Adrenal gland (tissue), 5 donors: Measurements from ENCODE around the gene C3orf52.

ENCODE experiments used
- POLR2A ChIP-seq, 2 donors: fragments of 450-650 bp; IDR thresholded peaks; one replicate each; pipeline ENCODE4 v1.6.1; 2017; ENCODE audit warnings: antibody characterized with exemption in 2 of 2, mild to moderate bottlenecking in 2 of 2, moderate library complexity in 1 of 2
- TF ChIP-seq, protein P1 (sequence below), 6 experiments: fragments of 450-650 bp in 4 of 6; fragments of 200-600 bp in 2 of 6; sonication (generic) in 1 of 6; IDR thresholded peaks; 1 replicate in 5 of 6; 2 replicates in 1 of 6; pipeline versions ENCODE4 v1.5.1 to v1.8.0; 2016 to 2021; ENCODE audit warnings: antibody characterized with exemption in 6 of 6, mild to moderate bottlenecking in 2 of 6, moderate library complexity in 1 of 6
- donor health status: DM: no; HTN: no; CAD: no.

GRCh38 chr3:112141293-112141692, 55.1 kb downstream of the C3orf52 start:
- TF ChIP-seq, protein P1, sequence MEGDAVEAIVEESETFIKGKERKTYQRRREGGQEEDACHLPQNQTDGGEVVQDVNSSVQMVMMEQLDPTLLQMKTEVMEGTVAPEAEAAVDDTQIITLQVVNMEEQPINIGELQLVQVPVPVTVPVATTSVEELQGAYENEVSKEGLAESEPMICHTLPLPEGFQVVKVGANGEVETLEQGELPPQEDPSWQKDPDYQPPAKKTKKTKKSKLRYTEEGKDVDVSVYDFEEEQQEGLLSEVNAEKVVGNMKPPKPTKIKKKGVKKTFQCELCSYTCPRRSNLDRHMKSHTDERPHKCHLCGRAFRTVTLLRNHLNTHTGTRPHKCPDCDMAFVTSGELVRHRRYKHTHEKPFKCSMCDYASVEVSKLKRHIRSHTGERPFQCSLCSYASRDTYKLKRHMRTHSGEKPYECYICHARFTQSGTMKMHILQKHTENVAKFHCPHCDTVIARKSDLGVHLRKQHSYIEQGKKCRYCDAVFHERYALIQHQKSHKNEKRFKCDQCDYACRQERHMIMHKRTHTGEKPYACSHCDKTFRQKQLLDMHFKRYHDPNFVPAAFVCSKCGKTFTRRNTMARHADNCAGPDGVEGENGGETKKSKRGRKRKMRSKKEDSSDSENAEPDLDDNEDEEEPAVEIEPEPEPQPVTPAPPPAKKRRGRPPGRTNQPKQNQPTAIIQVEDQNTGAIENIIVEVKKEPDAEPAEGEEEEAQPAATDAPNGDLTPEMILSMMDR (IDR thresholded peaks at IDR 0.05) = no peak
- TF ChIP-seq POLR2A (IDR thresholded peaks at IDR 0.05) = no peak
